Medulla oblongata (tissue), 1 donor: Measurements from ENCODE around the gene MXRA7.
"Not testable (repeated sequence)": the region's sequence is repeated elsewhere in the genome, so short reads cannot be mapped to it uniquely, and the experiment has no call there.

Source experiments
- DNase-seq: peaks from one replicate; pipeline ENCODE4 v3.0.0-alpha.2; 2015; ENCODE audit errors: extremely low spot score

MXRA7 gene

GRCh38 chr17:76716146-76716838 is 5.5 kb upstream of the MXRA7 start:
- DNase-seq: peak; percentile 57

DNA sequence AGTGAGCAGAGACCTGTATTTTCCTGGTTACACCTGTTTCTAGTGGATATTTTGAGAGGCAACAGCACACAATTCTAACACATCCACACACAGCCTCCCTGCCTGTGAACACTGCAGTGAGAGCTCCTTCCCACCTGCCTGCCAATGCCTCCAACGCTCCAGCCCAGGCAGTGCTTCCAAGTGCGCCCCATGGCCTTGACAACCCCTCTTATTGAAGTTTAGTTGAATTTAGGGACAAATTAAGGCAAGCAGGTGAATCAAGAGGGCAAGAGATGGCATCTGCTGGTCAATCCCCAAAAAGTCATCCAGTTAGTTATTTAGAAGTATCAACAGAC is 4.7 kb upstream of the MXRA7 start:
- no peak for DNase-seq

GRCh38 chr17:76714822-76715495 is 4.2 kb upstream of the MXRA7 start:
- peak; percentile 71 for DNase-seq

DNA sequence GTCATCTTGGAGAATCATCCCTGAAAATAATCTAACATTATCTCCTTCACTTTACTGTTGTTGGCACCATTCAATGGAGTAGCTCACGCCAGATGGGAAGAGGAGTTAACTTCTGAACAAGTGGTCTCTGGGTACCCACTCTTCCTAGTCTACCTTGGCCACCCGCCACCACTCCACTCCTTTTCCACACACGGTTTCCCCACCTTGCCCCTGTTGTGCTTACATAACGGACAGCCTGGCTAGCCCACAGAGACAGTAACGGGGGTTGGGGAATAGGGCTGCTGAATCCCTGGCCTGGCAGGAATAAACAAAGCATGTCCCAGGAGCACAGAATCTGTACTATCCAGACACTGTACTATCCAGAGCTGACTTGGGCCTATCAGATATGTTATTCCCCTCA is 3.6 kb upstream of the MXRA7 start:
- DNase-seq: no peak

- DNase-seq: no peak
Measured at GRCh38 chr17:76713765-76714164, 3.0 kb upstream of the MXRA7 start.

DNA sequence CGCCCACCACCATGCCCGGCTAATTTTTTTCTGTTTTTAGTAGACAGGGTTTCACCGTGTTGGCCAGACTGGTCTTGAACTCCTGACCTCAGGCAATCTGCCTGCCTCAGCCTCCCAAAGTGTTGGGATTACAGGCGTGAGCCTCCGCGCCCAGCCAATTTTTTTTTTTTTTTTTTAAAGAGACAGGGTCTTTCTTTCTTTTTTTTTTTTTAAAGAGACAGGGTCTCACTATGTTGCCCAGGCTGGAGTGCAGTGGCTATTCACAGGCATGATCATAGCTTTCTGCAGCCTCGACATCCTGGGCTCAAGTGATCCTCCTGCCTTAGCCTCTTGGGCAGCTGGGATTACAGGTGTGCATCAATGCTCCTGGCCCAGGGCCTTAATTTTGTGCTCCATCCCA is 1.6 kb upstream of the MXRA7 start:
- not testable (repeated sequence) for DNase-seq

DNA sequence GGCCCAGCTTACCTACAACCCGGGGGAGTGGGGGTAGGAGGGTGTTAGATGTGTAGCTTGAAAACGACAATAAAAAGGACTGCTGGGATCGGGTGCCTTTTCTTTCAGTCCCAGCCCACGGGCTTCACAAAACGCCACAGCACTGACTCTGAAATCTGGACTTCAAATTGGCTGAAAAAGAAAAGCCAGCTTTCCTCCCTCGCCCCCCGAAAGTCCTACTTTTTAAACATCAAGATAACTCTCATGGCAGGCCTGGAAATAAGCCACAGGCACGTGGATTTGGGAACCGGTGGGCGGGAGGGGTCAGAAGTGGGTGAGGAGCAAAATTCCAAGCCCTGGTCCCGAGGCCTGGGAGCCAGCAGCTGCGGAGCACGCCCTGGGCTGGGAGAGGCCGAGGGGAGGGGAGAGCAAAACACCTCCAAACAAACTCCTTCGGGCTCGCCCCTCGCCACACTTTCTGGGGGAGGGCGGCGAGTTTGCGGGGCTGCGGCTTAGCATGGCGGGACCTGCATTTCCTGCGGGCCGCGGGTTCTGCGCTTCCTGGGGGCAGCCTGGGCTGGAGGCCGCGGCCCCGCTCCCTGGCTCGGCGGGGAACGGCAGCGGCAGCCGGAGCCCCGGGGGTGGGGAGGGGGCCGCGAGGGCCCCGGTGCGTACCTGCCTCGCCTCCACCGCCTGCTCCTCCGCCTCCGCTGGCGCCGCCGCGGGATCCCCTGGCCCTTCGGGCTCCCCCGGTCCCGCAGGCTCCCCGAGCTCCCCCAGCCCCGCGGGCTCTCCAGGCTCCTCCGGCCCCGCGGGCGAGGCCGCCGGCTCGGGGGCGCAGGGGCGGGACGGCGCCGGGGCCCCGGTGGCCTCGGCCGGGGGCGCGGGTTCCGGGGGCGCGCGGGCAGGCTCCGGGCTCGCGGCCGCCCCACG is 558 bp downstream of the MXRA7 start:
- not testable (repeated sequence) for DNase-seq

GRCh38 chr17:76709077-76709950 is 1.5 kb downstream of the MXRA7 start:
- peak; percentile 67 for DNase-seq

DNA sequence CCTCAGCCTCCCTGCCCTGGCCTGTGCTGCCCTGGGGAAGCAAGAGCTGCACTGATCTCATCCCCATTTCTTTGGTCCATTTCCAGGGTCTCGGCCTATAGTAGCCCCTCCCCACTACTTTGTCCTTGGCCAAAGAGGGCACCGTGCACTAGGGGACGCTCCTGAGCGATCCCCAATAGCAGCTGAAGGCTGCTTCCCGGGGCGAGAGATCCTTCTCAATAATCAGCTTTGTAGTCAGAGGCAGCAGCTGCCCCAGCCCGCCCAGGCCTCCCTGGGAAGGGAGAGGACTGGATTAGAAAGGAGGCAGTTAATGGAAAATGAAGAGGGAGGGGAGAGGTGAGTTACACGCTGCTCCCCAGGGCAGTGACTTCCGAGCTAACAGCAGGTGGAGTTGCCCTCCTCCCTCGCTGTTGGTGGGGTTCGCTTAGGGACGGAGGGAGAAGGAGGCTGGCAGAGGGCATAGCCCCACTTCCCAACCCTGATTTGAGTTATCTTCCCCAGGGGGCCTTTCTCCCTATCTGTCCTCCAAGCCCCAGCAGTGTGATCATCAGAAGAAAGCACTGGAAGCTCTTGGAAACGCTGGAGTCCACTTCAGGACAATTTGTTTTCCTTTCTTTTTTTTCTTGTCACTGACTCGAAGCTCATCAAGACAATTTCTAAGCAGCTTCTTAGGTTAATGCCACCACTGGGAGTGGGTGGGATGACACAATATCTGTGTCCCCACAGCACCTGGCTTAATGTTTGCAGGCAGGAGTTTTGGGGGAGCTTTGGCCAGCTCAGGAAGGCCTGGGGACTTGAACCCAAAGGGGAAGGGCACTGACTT is 2.6 kb downstream of the MXRA7 start:
- peak; percentile 82 for DNase-seq

DNA sequence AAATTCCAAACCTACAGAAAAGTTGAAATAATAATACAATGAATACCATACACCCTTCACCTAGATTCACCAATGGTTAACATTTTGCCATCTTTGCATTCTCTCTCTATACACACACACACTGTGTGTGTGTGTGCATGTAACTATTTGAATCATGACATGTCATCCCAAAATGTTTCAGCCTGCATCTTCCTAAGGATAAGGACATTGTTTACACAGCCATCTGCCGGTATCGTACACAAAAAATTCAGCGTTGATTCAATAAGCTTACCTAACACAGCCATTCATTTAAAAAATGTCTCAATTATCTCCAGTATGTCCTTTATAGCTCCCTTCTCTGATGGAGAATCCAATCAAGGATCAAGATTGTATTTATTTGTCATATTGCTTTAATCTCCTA is 3.9 kb downstream of the MXRA7 start:
- DNase-seq: no peak

GRCh38 chr17:76704805-76705204 is 6.0 kb downstream of the MXRA7 start:
- DNase-seq: no peak

- no peak for DNase-seq
Measured at GRCh38 chr17:76702941-76703637, 7.7 kb downstream of the MXRA7 start.

GRCh38 chr17:76702076-76702475 is 8.7 kb downstream of the MXRA7 start:
- no peak for DNase-seq

DNA sequence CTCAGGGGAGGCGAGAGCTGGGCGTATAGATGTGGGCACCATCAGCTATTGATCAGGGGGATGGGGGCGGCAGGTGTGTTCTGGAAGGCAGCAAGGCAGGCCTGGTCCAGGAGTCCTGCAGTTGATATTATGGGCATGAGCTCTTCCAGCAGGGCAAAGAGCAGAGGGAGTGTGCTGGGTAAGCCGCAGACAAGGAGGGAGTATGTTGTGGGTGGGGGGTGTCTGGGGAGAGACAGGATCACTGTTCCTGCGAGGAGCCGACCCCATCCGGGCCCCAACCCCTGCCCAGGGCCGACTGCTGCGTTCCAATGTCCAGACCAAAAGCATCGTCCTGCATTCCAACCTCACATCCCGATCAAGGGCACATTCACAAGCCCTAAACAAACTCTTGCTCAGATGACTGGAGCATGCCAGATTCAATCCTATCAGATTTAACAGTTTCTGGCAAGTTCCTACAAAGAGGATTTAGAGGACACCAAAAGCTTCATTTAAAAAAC is 9.2 kb downstream of the MXRA7 start:
- DNase-seq: no peak

- DNase-seq: no peak
Measured at GRCh38 chr17:76700617-76701470, 9.9 kb downstream of the MXRA7 start.

- no peak for DNase-seq
Measured at GRCh38 chr17:76700270-76700616, 10.5 kb downstream of the MXRA7 start.

GRCh38 chr17:76698466-76698977 is 12.2 kb downstream of the MXRA7 start:
- not testable (repeated sequence) for DNase-seq

- no peak for DNase-seq
Measured at GRCh38 chr17:76697702-76698465, 12.9 kb downstream of the MXRA7 start.
